ENCODE results near the gene DBF4B. TPM values are rescaled to one million over a fixed set of nuclear protein-coding genes. Genes with fewer than 3 reads are reported as not detected.

The DBF4B gene
- total and polyA plus RNA-seq, 10 of the 15 experiments (the other 5 are each of a cell fraction or from before 2014, with no cell fraction given): 2.4 to 24.6 (median 16.9) TPM

- no peak overlapping the region for H3K9ac ChIP-seq (ENCODE audit: control insufficient read depth, insufficient read depth, low read length)
- no peaks in the 10 kb centered on the region for H3K79me2 ChIP-seq (ENCODE audit: control insufficient read depth, insufficient read depth, low read length)
- H3K27ac ChIP-seq (ENCODE audit: control insufficient read depth, insufficient read depth): no peak overlapping the region
- no peak overlapping the region for H3K4me2 ChIP-seq (ENCODE audit: control insufficient read depth, insufficient read depth)
- no peak overlapping the region for H2AFZ ChIP-seq (ENCODE audit: control insufficient read depth, low read depth, low read length)
- in situ Hi-C loops (cut with MboI): no loop called here
- 92% methylated on average over 2 of the region's 2 CpGs for WGBS (ENCODE audit: insufficient coverage, insufficient replicate concordance, low lambda C conversion rate, missing lambda C conversion rate)
- intact Hi-C loops (cut with micrococcal nuclease; ENCODE audit: unreplicated experiment): no loop called here
- no peak for ATAC-seq
- POLR2A ChIA-PET: no interaction called here
- no peak overlapping the region for H3K4me3 ChIP-seq
- no TSS peak for BruUV-seq (replicated peaks)
- CTCF ChIA-PET: no interaction called here
- no peaks in the 10 kb centered on the region for H4K20me1 ChIP-seq (ENCODE audit: control insufficient read depth, insufficient read depth)
- FAIRE-seq: no peak
- H3K4me1 ChIP-seq (ENCODE audit: control insufficient read depth, insufficient read depth, low read length): peaks cover 14% of the 10 kb centered on the region
- H3K27me3 ChIP-seq (replicated peaks in 1 of 2; ENCODE audit: control insufficient read depth in 2 of 2, insufficient read depth in 2 of 2, low read length in 1 of 2): no peaks in the 10 kb centered on the region
- RAD21 ChIA-PET (ENCODE audit: unreplicated experiment): no interaction called here
- SMC1A ChIA-PET (ENCODE audit: uncharacterized antibody, unreplicated experiment): interaction anchor here (0.8 to 1.1 kb wide), 2 partner anchors 10 to 26 kb away, joined by 3 to 4 read pairs; partner anchors contain the start of gene DBF4B
- H3K9me3 ChIP-seq (replicated peaks; ENCODE audit: control insufficient read depth, insufficient read depth, low read length): no peaks in the 10 kb centered on the region
- DNase-seq (ENCODE audit: low read depth, low spot score): no peak
- TF ChIP-seq POLR2AphosphoS5 (IDR thresholded peaks at IDR 0.05; ENCODE audit: low read length): no peak
- TF ChIP-seq TARDBP (IDR thresholded peaks at IDR 0.05; ENCODE audit: borderline replicate concordance): no peak
- TF ChIP-seq ZNF24 (IDR thresholded peaks at IDR 0.05): no peak
- no peak for TF ChIP-seq NR2C1 (IDR thresholded peaks at IDR 0.05)
- no peak for TF ChIP-seq SKIL (IDR thresholded peaks at IDR 0.05; ENCODE audit: low read depth, poor library complexity, severe bottlenecking)
- TF ChIP-seq POLR2A (IDR thresholded peaks at IDR 0.05; ENCODE audit: low read depth, low read length): no peak
- no peak for TF ChIP-seq ZZZ3 (IDR thresholded peaks at IDR 0.05; ENCODE audit: control insufficient read depth, insufficient read length, low read depth)
- peaks cover 9% of the 10 kb centered on the region in 2 experiments for H3K36me3 ChIP-seq (ENCODE audit: control insufficient read depth in 2 of 2, insufficient read depth in 2 of 2, low read length in 1 of 2)
Measured at GRCh38 chr17:44734272-44734671, 25.8 kb downstream of the DBF4B start.

Measured in GM12878 (cell line).